ENCODE measurements around the gene NF1.

The NF1 gene

DNA sequence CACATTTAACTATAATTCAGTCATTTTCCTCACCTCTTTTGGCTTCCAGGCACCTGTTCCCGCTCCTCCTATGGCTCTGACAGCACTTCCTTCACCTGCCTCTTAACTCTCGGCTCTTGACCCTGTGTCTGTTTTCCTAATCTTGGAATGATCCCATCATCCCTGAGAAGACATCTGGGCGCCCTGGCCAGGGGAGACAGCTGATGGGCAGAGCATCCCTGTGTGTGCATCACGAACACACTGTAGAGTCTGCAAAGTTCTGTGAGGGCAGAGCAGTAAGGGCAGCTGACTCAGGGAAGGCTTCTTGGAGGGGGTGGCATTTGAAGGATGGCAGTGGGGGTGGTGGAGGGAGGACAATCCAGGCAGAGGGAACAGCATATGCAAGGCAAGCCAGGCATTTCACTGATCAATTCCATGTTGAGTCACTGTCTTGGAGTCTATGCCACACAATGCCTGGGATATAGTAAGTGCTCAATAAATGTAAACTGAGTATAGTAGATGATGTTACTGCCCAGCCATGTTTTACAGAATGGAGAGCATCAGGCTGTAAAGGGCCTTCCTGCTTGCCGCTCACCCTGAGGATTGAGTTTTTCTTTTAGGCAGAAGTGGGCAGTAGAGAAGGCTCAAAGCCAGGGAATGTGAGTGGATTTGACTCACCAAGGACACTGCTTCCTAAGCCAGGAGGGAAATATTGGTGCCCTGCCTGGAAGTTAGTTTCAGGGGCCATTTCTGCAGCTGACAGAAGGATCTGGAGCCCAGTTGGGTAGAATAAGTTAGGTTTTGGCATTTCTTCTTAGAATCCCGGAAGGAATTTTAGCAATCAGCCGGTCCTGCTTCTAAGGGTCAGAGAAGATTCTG lies 290.9 kb downstream of the NF1 start:
- DNase-seq (ENCODE audit: low read depth in 2 of 2): no peak

GRCh38 chr17:31386542-31387075 lies 291.8 kb downstream of the NF1 start:
- no peak for DNase-seq (ENCODE audit: low read depth in 2 of 2)

DNA sequence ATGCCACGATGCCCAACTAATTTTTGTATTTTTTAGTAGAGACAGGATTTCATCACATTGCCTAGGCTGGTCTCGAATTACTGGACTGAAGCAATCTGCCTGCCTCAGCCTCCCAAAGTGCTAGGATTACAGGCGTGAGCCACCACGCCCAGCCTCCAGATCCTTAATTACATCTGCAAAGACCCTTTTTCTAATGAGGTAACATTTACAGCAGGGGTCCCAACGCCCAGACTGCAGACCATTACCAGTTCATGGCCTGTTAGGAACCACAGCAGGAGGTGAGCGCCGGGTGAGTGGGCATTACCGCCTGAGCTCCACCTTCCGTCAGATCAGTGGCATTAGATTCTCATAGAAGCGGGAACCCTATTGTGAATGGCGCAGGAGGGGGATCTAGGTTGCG lies 292.7 kb downstream of the NF1 start:
- DNase-seq (ENCODE audit: low read depth in 2 of 2): no peak

DNA sequence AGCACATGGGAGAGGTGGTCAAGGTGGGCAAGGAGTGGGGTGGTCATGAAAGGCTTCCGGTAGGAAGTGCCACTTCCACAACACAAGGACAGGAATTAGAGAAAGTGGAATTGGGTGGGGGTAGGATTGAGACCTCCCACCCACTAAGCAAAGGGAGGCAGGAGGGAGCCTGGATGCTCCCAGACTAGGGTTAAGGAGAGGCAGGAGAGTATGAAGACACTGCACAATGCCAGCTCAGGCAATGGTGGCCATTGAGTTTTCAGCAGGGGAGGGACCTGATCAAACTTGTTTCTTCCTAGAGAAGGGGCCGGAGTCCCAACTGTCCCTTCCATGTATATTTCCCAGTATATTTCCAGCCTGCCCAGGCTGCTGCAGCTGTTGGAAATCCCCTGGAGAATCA lies 293.6 kb downstream of the NF1 start:
- DNase-seq (ENCODE audit: low read depth in 2 of 2): no peak

GRCh38 chr17:31388770-31389656 lies 294.2 kb downstream of the NF1 start:
- no peak for DNase-seq (ENCODE audit: low read depth in 2 of 2)

GRCh38 chr17:31389657-31390381 lies 295.0 kb downstream of the NF1 start:
- no peak for DNase-seq (ENCODE audit: low read depth in 2 of 2)

DNA sequence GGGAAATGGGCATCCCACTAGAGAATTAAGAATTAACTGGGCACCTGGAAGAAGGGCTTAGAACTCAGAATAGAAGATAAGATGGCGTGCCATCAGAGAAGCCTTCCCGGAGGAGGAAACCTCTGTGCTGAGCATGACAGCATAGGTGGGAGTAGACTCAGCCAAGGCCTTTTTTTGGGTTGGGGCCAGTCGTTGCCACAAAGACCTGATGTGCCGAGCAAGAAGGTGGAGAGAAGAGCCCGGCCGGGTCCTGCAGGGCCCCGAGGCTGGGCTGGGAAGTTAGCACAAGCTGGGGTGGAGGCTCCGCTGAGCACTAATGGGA lies 295.6 kb downstream of the NF1 start:
- no peak for DNase-seq (ENCODE audit: low read depth in 2 of 2)

GRCh38 chr17:31390748-31391495 lies 296.1 kb downstream of the NF1 start:
- DNase-seq (ENCODE audit: low read depth in 2 of 2): no peak

DNA sequence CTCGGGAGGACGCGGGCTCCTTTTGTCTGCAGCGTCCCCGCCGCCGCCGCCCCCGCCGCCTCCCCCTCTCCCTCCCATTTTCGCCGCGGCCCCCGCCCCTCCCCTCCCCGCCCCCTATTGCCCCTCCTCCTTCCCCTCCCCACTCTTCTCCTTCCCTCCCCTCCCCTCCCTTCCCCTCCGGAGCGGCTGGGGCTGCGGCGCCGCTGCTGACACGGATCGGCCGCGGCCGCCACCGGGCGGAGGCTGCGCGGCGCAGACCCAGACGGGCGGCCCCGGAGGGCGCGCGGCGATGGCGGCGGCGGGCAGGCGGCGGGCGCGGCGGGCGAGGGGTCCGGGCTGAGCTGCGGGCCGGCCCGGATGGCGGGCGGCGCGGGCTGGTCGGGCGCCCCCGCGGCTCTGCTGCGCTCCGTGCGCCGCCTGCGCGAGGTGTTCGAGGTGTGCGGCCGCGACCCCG lies 296.7 kb downstream of the NF1 start, which contains the start of gene RAB11FIP4:
TSS of gene RAB11FIP4 (plus strand) at position 180 of the 454 bp plus-strand sequence. CDS start at position 358, 178 bp downstream.
- no peak for DNase-seq (ENCODE audit: low read depth in 2 of 2)

GRCh38 chr17:31392002-31392855 lies 297.5 kb downstream of the NF1 start:
- DNase-seq (ENCODE audit: low read depth in 2 of 2): no peak

DNA sequence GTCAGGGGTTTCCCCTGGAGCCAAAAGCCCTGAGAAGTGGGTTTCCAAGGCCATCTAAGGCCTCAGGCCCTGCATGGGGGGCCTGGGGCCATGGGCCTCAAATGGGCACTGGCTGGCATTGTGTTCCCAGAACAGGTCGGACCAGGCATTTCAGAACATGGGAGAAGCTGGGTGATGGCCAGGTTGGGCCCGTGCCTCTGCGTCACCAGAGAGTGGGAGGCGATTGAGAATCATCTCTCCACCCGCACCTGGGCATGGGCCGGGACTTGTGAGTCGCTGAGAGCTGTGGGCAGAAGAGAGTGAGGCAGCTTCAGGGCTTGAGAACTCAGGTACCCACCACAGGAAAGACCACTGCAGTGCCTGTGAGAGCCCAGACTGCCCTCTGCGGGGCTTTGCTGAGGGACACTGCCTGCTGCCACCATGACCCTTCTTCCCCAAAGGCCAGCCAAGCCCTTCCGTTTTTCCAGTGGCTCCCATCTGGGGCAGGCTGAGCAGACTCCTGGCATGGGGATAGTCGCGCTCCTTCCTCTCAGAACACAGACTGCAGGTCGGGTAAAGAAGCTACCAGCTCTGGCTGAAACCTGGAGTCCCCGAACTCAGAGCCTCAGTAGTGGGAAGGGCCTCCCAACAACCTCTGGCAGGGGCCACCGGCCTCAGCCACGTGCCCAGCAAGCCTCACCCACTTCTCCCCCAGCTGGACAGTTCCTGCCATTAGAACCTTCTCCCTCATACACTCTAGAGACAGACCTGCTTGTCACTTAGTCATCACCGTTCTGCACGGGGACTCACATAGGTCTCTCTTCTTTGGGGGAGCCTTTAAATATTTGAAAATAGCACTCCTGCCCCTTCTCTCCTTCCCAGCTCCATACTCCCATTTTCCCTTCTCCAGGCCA lies 298.3 kb downstream of the NF1 start:
- no peak for DNase-seq (ENCODE audit: low read depth in 2 of 2)

GRCh38 chr17:31393749-31394146 lies 299.0 kb downstream of the NF1 start:
- no peak for DNase-seq (ENCODE audit: low read depth in 2 of 2)

GRCh38 chr17:31394544-31394943 lies 299.8 kb downstream of the NF1 start:
- DNase-seq (ENCODE audit: low read depth in 2 of 2): no peak

- no peak for DNase-seq (ENCODE audit: low read depth in 2 of 2)
Measured at GRCh38 chr17:31397256-31397939, 302.6 kb downstream of the NF1 start.

DNA sequence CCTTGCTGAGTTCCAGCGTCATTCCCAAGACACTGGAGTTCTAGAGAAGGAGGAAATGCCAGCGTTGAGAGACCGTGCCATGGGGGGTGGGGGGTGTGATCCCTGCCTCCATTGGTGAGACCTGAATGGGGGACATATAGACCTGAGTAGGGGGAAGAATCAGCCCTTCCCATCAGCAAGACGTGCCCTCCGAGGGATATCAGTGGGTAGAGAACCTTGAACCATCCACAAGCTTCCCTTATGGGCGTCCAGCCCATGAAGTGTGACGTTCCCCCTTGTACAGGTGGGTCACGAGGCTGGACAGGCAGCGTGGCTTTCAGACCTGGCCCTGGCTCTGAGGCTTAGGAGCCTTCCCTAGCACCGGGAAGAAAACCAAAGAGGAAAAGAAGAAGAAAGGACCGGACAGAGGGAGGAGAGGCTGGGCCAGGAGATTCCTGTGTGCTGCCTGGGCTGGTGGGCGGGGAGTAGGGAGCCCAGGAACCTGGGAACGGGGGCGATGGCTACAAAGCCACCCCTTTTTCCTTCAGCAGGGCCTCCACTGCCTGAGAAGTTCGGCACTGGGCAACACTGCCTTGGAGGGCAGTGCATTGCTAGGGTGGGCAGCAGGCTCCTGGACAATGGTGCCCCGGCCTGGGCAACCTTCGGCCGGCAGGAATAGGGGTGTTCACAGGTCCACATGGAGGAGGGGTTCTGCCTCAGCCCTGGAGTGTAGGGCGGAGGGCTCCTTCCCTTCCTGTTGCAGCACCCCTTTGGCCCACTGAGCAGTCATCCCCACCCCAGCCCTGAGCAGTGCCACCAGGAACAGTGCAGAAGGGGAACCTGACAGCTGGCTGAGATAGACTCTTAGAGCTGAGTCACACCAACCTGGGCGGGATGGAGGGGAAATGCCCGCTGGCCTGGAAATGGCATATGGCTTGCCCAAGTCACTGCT lies 303.9 kb downstream of the NF1 start:
- DNase-seq (ENCODE audit: low read depth in 2 of 2): no peak

DNA sequence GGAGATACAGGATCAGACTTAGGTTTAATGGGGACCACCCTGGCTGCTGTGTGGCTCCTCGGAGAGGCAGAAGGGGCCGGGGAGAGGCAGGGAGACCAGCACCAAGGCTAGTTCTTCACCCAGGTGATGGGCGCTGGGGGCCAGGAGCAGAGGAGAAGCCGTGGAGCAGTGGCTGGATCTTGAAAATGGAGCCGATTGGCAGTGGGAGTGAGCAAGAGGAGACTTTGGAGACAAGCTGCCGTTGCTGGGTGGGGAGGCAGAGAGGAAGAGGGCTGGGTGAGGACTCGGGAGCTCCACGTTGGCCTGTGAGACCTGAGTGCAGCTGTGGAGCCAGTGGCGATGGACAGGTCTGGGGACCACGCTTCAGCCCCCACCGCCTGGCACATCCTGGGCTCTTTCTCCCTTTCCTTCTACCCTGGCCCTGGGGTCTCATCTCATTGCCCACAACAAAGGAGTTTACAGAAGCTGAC lies 305.7 kb downstream of the NF1 start:
- no peak for DNase-seq (ENCODE audit: low read depth in 2 of 2)
